Left cardiac atrium (tissue), 4 donors: Measurements from ENCODE around the gene CD244. TPM values are rescaled to one million over a fixed set of nuclear protein-coding genes. Genes with fewer than 3 reads are reported as not detected.
A peak's percentile ranks its signal among the peaks of the same experiment; 100 is the strongest.
"Not testable (repeated sequence)": the region's sequence is repeated elsewhere in the genome, so short reads cannot be mapped to it uniquely, and the experiment has no call there.

ENCODE experiments used
- ATAC-seq, 2 donors: fragments of 200-7000 bp; cut with Tn5 transposase; one replicate each; pipeline ENCODE4 v1.9.1; 2020; ENCODE audit warnings: mild to moderate bottlenecking in 2 of 2, moderate library complexity in 2 of 2
- DNase-seq: peaks from one replicate; pipeline ENCODE4 v3.0.0-alpha.2; 2020
- intact Hi-C, 2 donors: fragments of 100-400 bp; cut with DNase I; formaldehyde crosslinking; loops; one replicate each; pipeline versions ENCODE4 v1.14.1 to v1.15.1; 2022 to 2023
- long read RNA-seq: library from polyadenylated mRNA; unstranded; transcript quantifications from one replicate; pipeline ENCODE4 v2.0.0, GENCODE V29; 2021
- total RNA-seq, 2 donors: library from RNA; stranded (reverse); fragmentation: NEBNext Ultra II Directional; extraction: Animal tissue kit (Norgen Biotek cat#: 25700); gene quantifications; one replicate each; pipeline ENCODE4 v1.2.1, GENCODE V29; 2021
- donor health status: DM: no; HTN: yes; CAD: no.
- donor health status: DM: no; HTN: yes; CAD: no; lungs with severe emphysema.
- donor health status: DM: yes; HTN: yes; CAD: no.
- donor health status: Dilated cardiomyopathy.

Gene CD244, protein sequence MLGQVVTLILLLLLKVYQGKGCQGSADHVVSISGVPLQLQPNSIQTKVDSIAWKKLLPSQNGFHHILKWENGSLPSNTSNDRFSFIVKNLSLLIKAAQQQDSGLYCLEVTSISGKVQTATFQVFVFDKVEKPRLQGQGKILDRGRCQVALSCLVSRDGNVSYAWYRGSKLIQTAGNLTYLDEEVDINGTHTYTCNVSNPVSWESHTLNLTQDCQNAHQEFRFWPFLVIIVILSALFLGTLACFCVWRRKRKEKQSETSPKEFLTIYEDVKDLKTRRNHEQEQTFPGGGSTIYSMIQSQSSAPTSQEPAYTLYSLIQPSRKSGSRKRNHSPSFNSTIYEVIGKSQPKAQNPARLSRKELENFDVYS
- total RNA-seq: under 1 TPM; 0.50 to 0.80 TPM
- long read RNA-seq: 0 reads

- peak; percentile 60 to 82 for ATAC-seq
- intact Hi-C loops: no loop called here
- peak; percentile 31 for DNase-seq
Measured at GRCh38 chr1:160862203-160863060, at the start of gene CD244. Gene CD244, minus strand, starts transcription at chr1:160862887. Its CDS starts 210 bp downstream, at chr1:160862677.

- intact Hi-C loops: no loop called here
- DNase-seq (no peak), ATAC-seq (peak in 1 of 2 donors; percentile 71)
Measured at GRCh38 chr1:160911925-160912324, 49.2 kb upstream of the CD244 start.

DNA sequence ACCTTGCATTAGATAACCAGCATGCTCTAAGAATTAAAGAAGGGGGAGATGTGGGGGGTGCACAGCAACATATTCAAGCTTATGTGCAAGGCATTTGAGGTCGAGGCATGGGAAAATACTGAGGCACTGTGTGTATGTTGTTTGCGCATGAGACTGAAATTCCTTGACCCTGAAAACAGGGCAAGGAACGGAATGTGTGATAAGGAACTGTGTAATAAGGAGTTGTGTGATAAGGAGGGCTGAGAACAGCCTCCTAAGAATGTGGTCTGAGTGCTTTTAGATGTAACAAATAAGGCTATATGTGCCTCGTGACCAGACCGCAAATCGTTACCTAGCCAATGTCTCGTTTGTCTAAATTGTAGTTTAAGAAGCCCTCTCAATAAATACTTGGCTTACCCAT is 48.8 kb upstream of the CD244 start:
- ATAC-seq: peak; percentile 57 to 76
- no peak for DNase-seq
- intact Hi-C loops: no loop called here

- no peak for ATAC-seq
- DNase-seq: no peak
- intact Hi-C loops: no loop called here
Measured at GRCh38 chr1:160910170-160910750, 47.6 kb upstream of the CD244 start.

DNA sequence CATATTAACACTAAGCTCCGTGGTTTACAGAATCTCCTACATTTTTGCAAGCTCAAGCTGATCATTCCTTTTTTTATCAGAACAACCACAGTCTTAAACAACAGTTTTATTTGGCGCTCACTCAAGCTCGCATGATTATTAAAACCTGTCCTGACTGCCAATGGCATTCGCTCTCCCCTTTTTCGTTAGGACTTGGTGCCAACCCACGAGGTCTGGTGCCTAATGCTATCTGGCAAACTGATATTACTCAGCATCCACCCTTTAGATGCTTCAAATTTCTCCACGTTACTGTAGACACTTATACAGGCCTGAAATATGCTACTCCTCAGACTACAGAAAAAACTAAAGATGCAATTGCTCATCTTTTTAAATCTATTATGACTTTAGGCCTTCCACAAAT is 45.3 kb upstream of the CD244 start:
- DNase-seq: peak; percentile 52
- ATAC-seq: peak; percentile 49 to 83

DNA sequence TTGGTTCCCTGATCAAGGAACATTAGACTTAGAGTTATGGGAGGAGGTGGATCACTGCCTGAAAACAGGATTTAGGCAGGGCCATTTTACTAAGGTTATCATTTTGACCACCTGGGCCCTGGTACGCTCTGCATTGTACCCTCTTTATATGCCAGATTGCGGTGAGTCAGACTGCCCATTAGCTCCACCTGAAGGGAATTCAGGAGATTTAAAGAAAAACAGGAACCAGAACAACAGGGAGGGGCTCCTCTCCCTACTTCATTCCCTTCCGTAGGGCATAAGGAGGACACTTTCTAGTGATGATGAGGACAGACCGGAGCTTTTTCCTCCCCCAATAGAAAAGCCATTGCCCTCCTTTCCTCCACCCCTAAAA is 42.9 kb upstream of the CD244 start:
- no peak for DNase-seq
- ATAC-seq: peak in 1 of 2 donors; percentile 55
- intact Hi-C loops: no loop called here

More for the DNA sequence above, 45.3 kb upstream of the CD244 start:
- intact Hi-C loops: no loop called here

- DNase-seq (no peak), ATAC-seq (peak; percentile 47 to 75)
- intact Hi-C loops: no loop called here
Measured at GRCh38 chr1:160904783-160905616, 42.3 kb upstream of the CD244 start.

GRCh38 chr1:160902251-160902650 is 39.6 kb upstream of the CD244 start:
- DNase-seq, intact Hi-C loops, ATAC-seq: not testable (repeated sequence)

DNA sequence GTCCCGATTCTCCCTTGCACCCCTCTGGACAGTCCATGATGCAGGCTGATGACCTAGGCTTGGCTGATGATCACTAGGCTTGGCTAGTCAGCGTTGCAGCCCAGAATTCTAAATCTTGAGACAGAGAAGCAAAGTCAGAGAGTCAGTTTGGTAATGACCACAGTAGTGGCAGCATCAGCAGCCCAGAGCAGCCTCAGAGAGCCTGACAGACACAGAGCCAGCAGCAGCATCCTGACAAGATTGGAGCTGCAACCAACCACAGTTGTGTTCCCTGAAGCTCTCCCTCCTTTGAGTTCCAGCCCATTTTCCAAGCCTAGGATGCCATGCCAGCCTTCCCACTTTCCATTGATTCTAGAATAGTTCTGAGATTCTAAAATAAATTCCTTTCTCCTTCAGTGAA is 39.1 kb upstream of the CD244 start:
- ATAC-seq (no peak), DNase-seq (no peak)
- intact Hi-C loops: no loop called here

- intact Hi-C loops, DNase-seq, ATAC-seq: not testable (repeated sequence)
Measured at GRCh38 chr1:160900683-160901082, 38.0 kb upstream of the CD244 start.

DNA sequence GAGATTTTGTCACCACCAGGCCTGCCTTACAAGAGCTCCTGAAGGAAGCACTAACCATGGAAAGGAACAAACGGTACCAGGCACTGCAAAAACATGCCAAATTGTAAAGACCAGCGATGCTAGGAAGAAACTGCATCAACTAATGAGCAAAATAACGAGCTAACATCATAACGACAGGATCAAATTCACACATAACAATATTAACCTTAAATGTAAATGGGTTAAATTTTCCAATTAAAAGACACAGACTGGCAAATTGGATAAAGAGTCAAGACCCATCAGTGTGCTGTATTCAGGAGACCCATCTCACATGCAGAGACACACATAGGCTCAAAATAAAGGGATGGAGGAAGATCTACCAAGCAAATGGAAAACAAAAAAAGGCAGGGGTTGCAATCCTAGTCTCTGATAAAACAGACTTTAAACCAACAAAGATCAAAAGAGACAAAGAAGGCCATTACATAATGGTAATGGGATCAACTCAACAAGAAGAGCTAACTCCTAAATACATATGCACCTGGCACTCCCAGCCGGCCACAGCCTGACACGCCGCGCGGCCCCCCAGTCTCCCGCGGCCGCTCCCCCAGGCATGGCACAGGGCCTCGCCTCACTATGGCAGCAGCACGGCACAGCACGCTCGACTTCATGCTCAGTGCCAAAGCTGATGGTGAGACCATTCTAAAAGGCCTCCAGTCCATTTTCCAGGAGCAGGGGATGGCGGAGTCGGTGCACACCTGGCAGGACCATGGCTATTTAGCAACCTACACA is 31.9 kb upstream of the CD244 start:
- DNase-seq, intact Hi-C loops, ATAC-seq: not testable (repeated sequence)

- intact Hi-C loops: no loop called here
- DNase-seq (no peak), ATAC-seq (no peak)
Measured at GRCh38 chr1:160891474-160891873, 28.8 kb upstream of the CD244 start.

DNA sequence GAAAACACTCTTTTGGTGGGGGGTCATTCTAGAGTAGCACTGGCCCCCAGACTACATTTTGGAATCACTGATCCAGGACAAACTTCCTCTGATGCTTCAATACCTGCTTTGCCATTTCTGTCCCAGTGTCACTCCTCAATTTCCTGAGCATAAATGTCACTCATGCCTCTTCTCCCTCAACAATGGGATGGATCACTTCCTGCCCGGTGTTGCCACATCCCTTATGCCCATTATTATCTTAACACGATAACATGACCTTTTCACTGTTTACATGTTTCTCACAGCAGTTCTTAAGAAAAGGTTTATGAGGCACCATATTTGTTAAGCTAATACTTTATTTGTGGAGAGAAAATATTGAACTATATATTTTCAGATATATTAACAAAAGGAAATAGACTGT is 26.2 kb upstream of the CD244 start:
- no peak for DNase-seq
- intact Hi-C loops: no loop called here
- ATAC-seq: no peak

DNA sequence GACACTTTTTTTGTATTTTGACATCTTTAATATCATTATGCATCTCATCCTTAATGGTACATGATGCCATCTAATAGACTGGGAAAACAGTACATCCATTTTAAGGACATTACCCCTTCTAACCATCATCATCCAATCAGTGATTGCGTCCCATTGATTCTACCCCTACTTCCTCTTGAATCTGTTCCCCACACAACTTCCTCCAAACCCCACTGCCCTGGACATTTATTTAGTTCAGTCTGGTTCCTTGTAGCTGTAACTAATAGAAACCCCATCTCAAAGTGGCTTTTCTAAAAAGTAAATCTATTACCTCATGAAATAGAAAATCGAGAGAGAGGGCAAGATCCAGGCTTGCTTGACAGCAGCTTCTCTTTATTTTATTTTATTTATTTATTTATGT is 24.4 kb upstream of the CD244 start:
- DNase-seq (no peak), ATAC-seq (no peak)
- intact Hi-C loops: no loop called here

DNA sequence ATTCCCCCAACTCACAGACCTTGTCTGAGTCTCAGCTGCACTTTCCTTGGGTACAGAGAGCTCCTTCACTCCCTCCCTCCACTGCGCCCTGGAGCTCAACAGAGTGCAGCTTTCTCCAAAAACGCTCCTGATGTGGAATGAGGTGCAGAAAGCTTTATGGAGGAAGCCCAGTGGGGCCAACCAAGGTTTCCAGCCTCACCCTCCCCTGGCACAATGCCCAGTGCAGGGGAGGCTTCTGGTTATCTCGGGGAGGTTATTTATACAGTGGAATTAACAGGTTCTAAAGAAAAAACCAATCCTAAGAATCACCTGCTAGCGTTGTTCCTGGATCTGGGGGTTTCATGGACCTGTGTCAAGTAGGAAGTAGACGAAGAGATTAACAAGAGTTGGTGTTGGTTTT is 22.4 kb upstream of the CD244 start, which contains the start of gene ITLN1:
TSS of gene ITLN1 (minus strand) at position 139 of the 400 bp plus-strand sequence. CDS start 303 bp downstream, outside the sequence.
- ATAC-seq (peak in 1 of 2 donors; percentile 71), DNase-seq (peak; percentile 34)
- intact Hi-C loops: no loop called here

GRCh38 chr1:160884579-160884978 is 21.9 kb upstream of the CD244 start:
- ATAC-seq (peak in 1 of 2 donors; percentile 37), DNase-seq (no peak)
- intact Hi-C loops: no loop called here

- intact Hi-C loops: no loop called here
- no peak for ATAC-seq
- DNase-seq: no peak
Measured at GRCh38 chr1:160883581-160884513, 21.2 kb upstream of the CD244 start.
